ENCODE results near the gene SPECC1L.

DNA sequence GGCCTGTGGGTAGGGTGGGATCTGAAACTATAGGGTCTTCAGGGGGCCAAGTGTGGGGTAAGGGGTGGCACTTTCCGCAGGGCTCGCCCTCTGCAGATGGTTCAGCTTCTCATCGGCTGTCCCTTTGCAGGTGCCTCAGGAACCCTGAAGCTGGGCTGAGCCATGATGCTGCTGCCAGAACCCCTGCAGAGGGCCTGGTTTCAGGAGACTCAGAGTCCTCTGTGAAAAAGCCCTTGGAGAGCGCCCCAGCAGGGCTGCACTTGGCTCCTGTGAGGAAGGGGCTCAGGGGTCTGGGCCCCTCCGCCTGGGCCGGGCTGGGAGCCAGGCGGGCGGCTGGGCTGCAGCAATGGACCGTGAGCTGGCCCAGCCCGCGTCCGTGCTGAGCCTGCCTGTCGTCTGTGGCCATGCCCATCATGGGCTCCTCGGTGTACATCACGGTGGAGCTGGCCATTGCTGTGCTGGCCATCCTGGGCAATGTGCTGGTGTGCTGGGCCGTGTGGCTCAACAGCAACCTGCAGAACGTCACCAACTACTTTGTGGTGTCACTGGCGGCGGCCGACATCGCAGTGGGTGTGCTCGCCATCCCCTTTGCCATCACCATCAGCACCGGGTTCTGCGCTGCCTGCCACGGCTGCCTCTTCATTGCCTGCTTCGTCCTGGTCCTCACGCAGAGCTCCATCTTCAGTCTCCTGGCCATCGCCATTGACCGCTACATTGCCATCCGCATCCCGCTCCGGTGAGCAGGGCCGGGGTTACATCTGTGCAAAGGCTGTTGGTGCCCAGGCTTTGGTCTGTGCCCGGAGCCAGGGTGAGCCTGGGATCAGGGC is 162.6 kb downstream of the SPECC1L start:
- TF ChIP-seq POLR2AphosphoS5 (IDR thresholded peaks at IDR 0.05; ENCODE audit: low read depth, low read length) (no peak), EZH2 (IDR thresholded peaks at IDR 0.05) (no peak), POLR2A (IDR thresholded peaks at IDR 0.05; ENCODE audit: borderline replicate concordance, extremely low read depth, insufficient read depth, insufficient read length) (no peak), EZH2phosphoT487 (IDR thresholded peaks at IDR 0.05; ENCODE audit: borderline replicate concordance) (no peak), SIN3A (IDR thresholded peaks at IDR 0.05; ENCODE audit: low read depth) (no peak), JUND (IDR thresholded peaks at IDR 0.05) (no peak), FOSL1 (IDR thresholded peaks at IDR 0.05; ENCODE audit: low read depth) (no peak), SRF (IDR thresholded peaks at IDR 0.05; ENCODE audit: low read depth) (no peak)
- TF ChIP-seq, protein P1, sequence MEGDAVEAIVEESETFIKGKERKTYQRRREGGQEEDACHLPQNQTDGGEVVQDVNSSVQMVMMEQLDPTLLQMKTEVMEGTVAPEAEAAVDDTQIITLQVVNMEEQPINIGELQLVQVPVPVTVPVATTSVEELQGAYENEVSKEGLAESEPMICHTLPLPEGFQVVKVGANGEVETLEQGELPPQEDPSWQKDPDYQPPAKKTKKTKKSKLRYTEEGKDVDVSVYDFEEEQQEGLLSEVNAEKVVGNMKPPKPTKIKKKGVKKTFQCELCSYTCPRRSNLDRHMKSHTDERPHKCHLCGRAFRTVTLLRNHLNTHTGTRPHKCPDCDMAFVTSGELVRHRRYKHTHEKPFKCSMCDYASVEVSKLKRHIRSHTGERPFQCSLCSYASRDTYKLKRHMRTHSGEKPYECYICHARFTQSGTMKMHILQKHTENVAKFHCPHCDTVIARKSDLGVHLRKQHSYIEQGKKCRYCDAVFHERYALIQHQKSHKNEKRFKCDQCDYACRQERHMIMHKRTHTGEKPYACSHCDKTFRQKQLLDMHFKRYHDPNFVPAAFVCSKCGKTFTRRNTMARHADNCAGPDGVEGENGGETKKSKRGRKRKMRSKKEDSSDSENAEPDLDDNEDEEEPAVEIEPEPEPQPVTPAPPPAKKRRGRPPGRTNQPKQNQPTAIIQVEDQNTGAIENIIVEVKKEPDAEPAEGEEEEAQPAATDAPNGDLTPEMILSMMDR (IDR thresholded peaks at IDR 0.05 in 2 of 3, conservative IDR thresholded peaks at IDR 0.05 in 1 of 3; ENCODE audit: borderline replicate concordance in 1 of 3, insufficient read depth in 1 of 3, low read depth in 2 of 3, low read length in 2 of 3), result no peak
- TF ChIP-seq, protein P2, sequence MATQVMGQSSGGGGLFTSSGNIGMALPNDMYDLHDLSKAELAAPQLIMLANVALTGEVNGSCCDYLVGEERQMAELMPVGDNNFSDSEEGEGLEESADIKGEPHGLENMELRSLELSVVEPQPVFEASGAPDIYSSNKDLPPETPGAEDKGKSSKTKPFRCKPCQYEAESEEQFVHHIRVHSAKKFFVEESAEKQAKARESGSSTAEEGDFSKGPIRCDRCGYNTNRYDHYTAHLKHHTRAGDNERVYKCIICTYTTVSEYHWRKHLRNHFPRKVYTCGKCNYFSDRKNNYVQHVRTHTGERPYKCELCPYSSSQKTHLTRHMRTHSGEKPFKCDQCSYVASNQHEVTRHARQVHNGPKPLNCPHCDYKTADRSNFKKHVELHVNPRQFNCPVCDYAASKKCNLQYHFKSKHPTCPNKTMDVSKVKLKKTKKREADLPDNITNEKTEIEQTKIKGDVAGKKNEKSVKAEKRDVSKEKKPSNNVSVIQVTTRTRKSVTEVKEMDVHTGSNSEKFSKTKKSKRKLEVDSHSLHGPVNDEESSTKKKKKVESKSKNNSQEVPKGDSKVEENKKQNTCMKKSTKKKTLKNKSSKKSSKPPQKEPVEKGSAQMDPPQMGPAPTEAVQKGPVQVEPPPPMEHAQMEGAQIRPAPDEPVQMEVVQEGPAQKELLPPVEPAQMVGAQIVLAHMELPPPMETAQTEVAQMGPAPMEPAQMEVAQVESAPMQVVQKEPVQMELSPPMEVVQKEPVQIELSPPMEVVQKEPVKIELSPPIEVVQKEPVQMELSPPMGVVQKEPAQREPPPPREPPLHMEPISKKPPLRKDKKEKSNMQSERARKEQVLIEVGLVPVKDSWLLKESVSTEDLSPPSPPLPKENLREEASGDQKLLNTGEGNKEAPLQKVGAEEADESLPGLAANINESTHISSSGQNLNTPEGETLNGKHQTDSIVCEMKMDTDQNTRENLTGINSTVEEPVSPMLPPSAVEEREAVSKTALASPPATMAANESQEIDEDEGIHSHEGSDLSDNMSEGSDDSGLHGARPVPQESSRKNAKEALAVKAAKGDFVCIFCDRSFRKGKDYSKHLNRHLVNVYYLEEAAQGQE (IDR thresholded peaks at IDR 0.05; ENCODE audit: low read depth), result no peak
